HCT116 (cell line): ENCODE measurements around the gene GBX1. TPM values are rescaled to one million over a fixed set of nuclear protein-coding genes. Genes with fewer than 3 reads are reported as not detected.
A peak's percentile ranks its signal among the peaks of the same experiment; 100 is the strongest.

Experiments
- ATAC-seq: fragments of 200-7000 bp; cut with Tn5 transposase; 2 replicates; pipeline ENCODE4 v1.9.1; 2020; ENCODE audit warnings: mild to moderate bottlenecking, moderate library complexity
- BruUV-seq: library from RNA; stranded (reverse); fragments of 400-500 nt; replicated peaks from 2 replicates; lab custom pipeline; 2021; lab: Mats Ljungman, UMichigan
- CTCF ChIA-PET: fragments of 300-600 bp; sonication (Branson Sonifier 250); formaldehyde crosslinking; loops from one replicate; lab custom pipeline; 2021; ENCODE audit warnings: antibody characterized with exemption; lab: Charles Lee
- POLR2A ChIA-PET: fragments of 300-600, 350-600 bp; sonication (Branson Sonifier 250); formaldehyde crosslinking; loops from one replicate; lab custom pipeline; 2021; ENCODE audit warnings: antibody characterized with exemption; lab: Charles Lee
- RAD21 ChIA-PET, 2 experiments: fragments of 300-600 bp; sonication (Branson Sonifier 250); formaldehyde crosslinking; loops; one replicate each; lab custom pipeline; 2023; ENCODE audit warnings: low total read pairs in 2 of 2; ENCODE audit not compliant: uncharacterized antibody in 2 of 2, unreplicated experiment in 2 of 2, low non-redundant PET in 1 of 2; lab: Charles Lee
- DNase-seq: peaks from one replicate; pipeline ENCODE4 v3.0.0-alpha.2; 2010; ENCODE audit warnings: low read depth, low spot score
- H2AFZ ChIP-seq: fragments of 200-600 bp; shearing (Covaris generic), sonication (generic); 2 replicates; pipeline ENCODE4 v1.6.1; 2017; ENCODE audit warnings: low read depth, mixed run types, mixed read lengths, antibody characterized with exemption, low read length; ENCODE audit not compliant: poor library complexity, severe bottlenecking
- H3K27ac ChIP-seq: 2 replicates; pipeline ENCODE4 v1.5.1; 2012; ENCODE audit warnings: low read depth, low read length
- H3K27me3 ChIP-seq: fragments of 200-600 bp; sonication (generic); 2 replicates; pipeline ENCODE4 v1.6.1; 2016; ENCODE audit warnings: mixed run types, low read length, mixed read lengths; ENCODE audit not compliant: insufficient read depth
- H3K36me3 ChIP-seq, 2 experiments: fragments of 200-500 bp in 1 of 2; fragments of 200-600 bp in 1 of 2; sonication (Bioruptor generic) in 1 of 2; sonication (generic) in 1 of 2; 2 replicates each; pipeline versions ENCODE4 v1.5.1 to v1.6.1; 2014 to 2016; ENCODE audit warnings: low read length in 2 of 2, inconsistent platforms in 1 of 2, mixed read lengths in 1 of 2, mixed run types in 1 of 2; ENCODE audit not compliant: insufficient read depth in 2 of 2, control insufficient read depth in 1 of 2
- H3K4me1 ChIP-seq, 2 experiments: fragments of 200-600 bp in 1 of 2; sonication (generic) in 1 of 2; 2 replicates each; pipeline versions ENCODE4 v1.5.1 to v1.6.1; 2012 to 2017; ENCODE audit warnings: low read length in 2 of 2, inconsistent platforms in 1 of 2, mild to moderate bottlenecking in 1 of 2, mixed read lengths in 1 of 2, mixed run types in 1 of 2, moderate library complexity in 1 of 2; ENCODE audit not compliant: insufficient read depth in 2 of 2, control insufficient read depth in 1 of 2
- H3K4me2 ChIP-seq: fragments of 200-600 bp; sonication (generic); 2 replicates; pipeline ENCODE4 v1.6.1; 2017; ENCODE audit warnings: mixed run types, low read length, mixed read lengths
- H3K4me3 ChIP-seq, 2 experiments: fragments of 200-600 bp in 1 of 2; sonication (generic) in 1 of 2; replicated peaks in 1 of 2; 2 replicates each; pipeline ENCODE4 v1.5.1; 2011 to 2016; ENCODE audit warnings: low read length in 2 of 2, control low read depth in 1 of 2, low read depth in 1 of 2, mild to moderate bottlenecking in 1 of 2, mixed read lengths in 1 of 2, mixed run types in 1 of 2
- H3K79me2 ChIP-seq: fragments of 200-600 bp; sonication (generic); 2 replicates; pipeline ENCODE4 v1.6.1; 2017; ENCODE audit warnings: mild to moderate bottlenecking, mixed run types, low read length, moderate library complexity, mixed read lengths; ENCODE audit not compliant: insufficient read depth
- H3K9ac ChIP-seq: fragments of 200-600 bp; sonication (generic); 2 replicates; pipeline ENCODE4 v1.6.1; 2016; ENCODE audit warnings: low read length, mixed read lengths
- H3K9me2 ChIP-seq: fragments of 200-600 bp; sonication (generic), shearing (Covaris generic); 2 replicates; pipeline ENCODE4 v1.6.1; 2017; ENCODE audit warnings: mixed run types, mild to moderate bottlenecking, moderate library complexity; ENCODE audit not compliant: insufficient read depth
- H3K9me3 ChIP-seq, 2 experiments: fragments of 200-500 bp in 1 of 2; fragments of 200-600 bp in 1 of 2; sonication (Bioruptor generic) in 1 of 2; sonication (generic) in 1 of 2; 2 replicates each; pipeline ENCODE4 v1.6.1; 2014 to 2017; ENCODE audit warnings: low read length in 2 of 2, mixed read lengths in 2 of 2, inconsistent platforms in 1 of 2, low read depth in 1 of 2, mild to moderate bottlenecking in 1 of 2, mixed run types in 1 of 2, moderate library complexity in 1 of 2; ENCODE audit not compliant: control insufficient read depth in 1 of 2, insufficient read depth in 1 of 2
- H4K20me1 ChIP-seq: fragments of 200-600 bp; sonication (generic), shearing (Covaris generic); 2 replicates; pipeline ENCODE4 v1.6.1; 2017; ENCODE audit warnings: mixed run types, mild to moderate bottlenecking, moderate library complexity; ENCODE audit not compliant: insufficient read depth
- CBX3 ChIP-seq: IDR thresholded peaks from 2 replicates; pipeline ENCODE4 v1.6.1; 2012; ENCODE audit warnings: low read depth
- CEBPB ChIP-seq: IDR thresholded peaks from 2 replicates; pipeline ENCODE4 v1.6.1; 2012; ENCODE audit warnings: low read depth
- EGR1 ChIP-seq: IDR thresholded peaks from 2 replicates; pipeline ENCODE4 v1.6.1; 2012; ENCODE audit warnings: low read depth
- EZH2 ChIP-seq: fragments of 200-600 bp; sonication (generic); IDR thresholded peaks from 2 replicates; pipeline ENCODE4 v1.6.1; 2017; ENCODE audit warnings: antibody characterized with exemption, mixed run types
- FOSL1 ChIP-seq: IDR thresholded peaks from 2 replicates; pipeline ENCODE4 v1.6.1; 2012; ENCODE audit warnings: low read depth
- JUND ChIP-seq: IDR thresholded peaks from 2 replicates; pipeline ENCODE4 v1.6.1; 2012
- RAD21 ChIP-seq: IDR thresholded peaks from 2 replicates; pipeline ENCODE4 v1.6.1; 2012; ENCODE audit warnings: low read depth, mild to moderate bottlenecking
- SIN3A ChIP-seq: IDR thresholded peaks from 2 replicates; pipeline ENCODE4 v1.6.1; 2012; ENCODE audit warnings: low read depth
- SP1 ChIP-seq: IDR thresholded peaks from 2 replicates; pipeline ENCODE4 v1.6.1; 2012; ENCODE audit warnings: low read depth
- SRF ChIP-seq: IDR thresholded peaks from 2 replicates; pipeline ENCODE4 v1.6.1; 2012; ENCODE audit warnings: low read depth
- YY1 ChIP-seq: IDR thresholded peaks from 2 replicates; pipeline ENCODE4 v1.6.1; 2011; ENCODE audit warnings: low read length, low read depth, moderate library complexity, mild to moderate bottlenecking; ENCODE audit not compliant: insufficient replicate concordance; ENCODE audit errors: extremely low read depth
- intact Hi-C: fragments of 100-400 bp; cut with micrococcal nuclease; formaldehyde crosslinking; loops from 2 replicates; pipeline ENCODE4 v1.10.0; 2022
- total RNA-seq: library from RNA; stranded (reverse); gene quantifications from one replicate; pipeline ENCODE4 v1.2.1, GENCODE V29; 2021; ENCODE audit not compliant: unreplicated experiment
- TF ChIP-seq, protein P1 (sequence below), 3 experiments: fragments of 200-600 bp in 1 of 3; sonication (generic) in 1 of 3; IDR thresholded peaks in 2 of 3; conservative IDR thresholded peaks in 1 of 3; 2 replicates each; pipeline ENCODE4 v1.5.1; 2012 to 2017; ENCODE audit warnings: low read depth in 2 of 3, low read length in 2 of 3, antibody characterized with exemption in 1 of 3, borderline replicate concordance in 1 of 3, control low read depth in 1 of 3, mild to moderate bottlenecking in 1 of 3, mixed read lengths in 1 of 3, mixed run types in 1 of 3, moderate library complexity in 1 of 3; ENCODE audit not compliant: insufficient read depth in 1 of 3
- TF ChIP-seq, protein P2 (sequence below): IDR thresholded peaks from 2 replicates; pipeline ENCODE4 v1.6.1; 2012
- TF ChIP-seq, protein P3 (sequence below): IDR thresholded peaks from 2 replicates; pipeline ENCODE4 v1.6.1; 2012; ENCODE audit warnings: low read depth

Gene GBX1
- total RNA-seq, 1 experiment from 2014 or later, result 0.86 TPM

GRCh38 chr7:151142686-151143040 is 24.8 kb downstream of the GBX1 start:
- H3K4me2 ChIP-seq, result no peak overlapping the region
- no peaks in the 10 kb centered on the region for H3K9me2 ChIP-seq
- DNase-seq, result no peak
- no peak for ATAC-seq
- H3K79me2 ChIP-seq, result no peaks in the 10 kb centered on the region
- no peak overlapping the region; the same call in 1 of the 2 replicates for H3K27ac ChIP-seq
- BruUV-seq, result no TSS peak
- H2AFZ ChIP-seq, result no peak overlapping the region
- ChIA-PET CTCF (interaction anchor here (0.9 kb wide), 1 partner anchor 19 kb away, joined by 3 read pairs; no protein-coding TSS in a partner anchor), RAD21 (no interaction called here), POLR2A (no interaction called here)
- H3K9ac ChIP-seq, result no peak overlapping the region
- no peaks in the 10 kb centered on the region for H3K4me1 ChIP-seq
- H3K27me3 ChIP-seq, result no peaks in the 10 kb centered on the region
- H3K4me3 ChIP-seq, result no peak overlapping the region
- H3K36me3 ChIP-seq, result peaks cover 17% of the 10 kb centered on the region in 2 experiments; a peak in 3 of 4 replicates
- H4K20me1 ChIP-seq, result no peaks in the 10 kb centered on the region
- TF ChIP-seq, protein P1, sequence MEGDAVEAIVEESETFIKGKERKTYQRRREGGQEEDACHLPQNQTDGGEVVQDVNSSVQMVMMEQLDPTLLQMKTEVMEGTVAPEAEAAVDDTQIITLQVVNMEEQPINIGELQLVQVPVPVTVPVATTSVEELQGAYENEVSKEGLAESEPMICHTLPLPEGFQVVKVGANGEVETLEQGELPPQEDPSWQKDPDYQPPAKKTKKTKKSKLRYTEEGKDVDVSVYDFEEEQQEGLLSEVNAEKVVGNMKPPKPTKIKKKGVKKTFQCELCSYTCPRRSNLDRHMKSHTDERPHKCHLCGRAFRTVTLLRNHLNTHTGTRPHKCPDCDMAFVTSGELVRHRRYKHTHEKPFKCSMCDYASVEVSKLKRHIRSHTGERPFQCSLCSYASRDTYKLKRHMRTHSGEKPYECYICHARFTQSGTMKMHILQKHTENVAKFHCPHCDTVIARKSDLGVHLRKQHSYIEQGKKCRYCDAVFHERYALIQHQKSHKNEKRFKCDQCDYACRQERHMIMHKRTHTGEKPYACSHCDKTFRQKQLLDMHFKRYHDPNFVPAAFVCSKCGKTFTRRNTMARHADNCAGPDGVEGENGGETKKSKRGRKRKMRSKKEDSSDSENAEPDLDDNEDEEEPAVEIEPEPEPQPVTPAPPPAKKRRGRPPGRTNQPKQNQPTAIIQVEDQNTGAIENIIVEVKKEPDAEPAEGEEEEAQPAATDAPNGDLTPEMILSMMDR (IDR thresholded peaks at IDR 0.05 in 2 of 3, conservative IDR thresholded peaks at IDR 0.05 in 1 of 3; ENCODE audit: borderline replicate concordance in 1 of 3, insufficient read depth in 1 of 3, low read depth in 2 of 3, low read length in 2 of 3), result 0 out of 6 replicates have a peak, but pooled peaks of 1 of the 3 experiments have one; percentile 6
- TF ChIP-seq, protein P2, sequence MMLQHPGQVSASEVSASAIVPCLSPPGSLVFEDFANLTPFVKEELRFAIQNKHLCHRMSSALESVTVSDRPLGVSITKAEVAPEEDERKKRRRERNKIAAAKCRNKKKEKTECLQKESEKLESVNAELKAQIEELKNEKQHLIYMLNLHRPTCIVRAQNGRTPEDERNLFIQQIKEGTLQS, result no peak
- no peaks in the 10 kb centered on the region for H3K9me3 ChIP-seq
- intact Hi-C loops, result no loop called here

DNA sequence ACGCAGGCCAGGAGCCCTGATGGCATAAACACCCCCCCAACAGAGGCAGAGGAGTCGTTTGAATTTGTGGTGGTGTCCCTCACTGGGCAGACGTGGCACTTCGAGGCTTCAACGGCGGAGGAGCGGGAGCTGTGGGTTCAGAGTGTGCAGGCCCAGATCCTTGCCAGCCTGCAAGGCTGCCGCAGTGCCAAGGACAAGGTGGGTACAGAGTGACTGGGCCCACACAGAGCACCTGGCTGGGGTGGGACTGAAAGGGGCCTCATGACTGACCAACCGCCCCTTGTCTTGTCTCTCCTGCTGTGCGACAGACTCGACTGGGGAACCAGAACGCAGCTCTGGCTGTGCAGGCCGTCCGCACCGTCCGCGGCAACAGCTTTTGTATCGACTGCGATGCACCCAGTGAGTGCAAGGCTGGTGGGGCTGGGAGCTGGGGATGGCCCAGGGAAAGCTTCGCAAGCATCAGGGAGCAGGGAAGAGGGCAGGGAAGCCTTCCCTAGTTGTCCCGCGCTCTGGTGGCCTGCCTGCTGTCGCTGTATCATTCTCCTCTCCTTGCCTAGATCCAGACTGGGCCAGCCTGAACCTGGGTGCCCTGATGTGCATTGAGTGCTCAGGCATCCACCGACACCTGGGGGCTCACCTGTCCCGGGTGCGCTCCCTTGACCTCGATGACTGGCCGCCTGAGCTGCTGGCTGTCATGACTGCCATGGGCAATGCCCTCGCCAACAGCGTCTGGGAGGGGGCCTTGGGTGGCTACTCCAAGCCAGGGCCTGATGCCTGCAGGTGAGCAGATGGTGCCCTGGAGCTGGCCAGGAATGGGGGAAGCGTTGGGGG is 25.4 kb downstream of the GBX1 start:
- POLR2A ChIA-PET, result no interaction called here
- TF ChIP-seq, protein P3, sequence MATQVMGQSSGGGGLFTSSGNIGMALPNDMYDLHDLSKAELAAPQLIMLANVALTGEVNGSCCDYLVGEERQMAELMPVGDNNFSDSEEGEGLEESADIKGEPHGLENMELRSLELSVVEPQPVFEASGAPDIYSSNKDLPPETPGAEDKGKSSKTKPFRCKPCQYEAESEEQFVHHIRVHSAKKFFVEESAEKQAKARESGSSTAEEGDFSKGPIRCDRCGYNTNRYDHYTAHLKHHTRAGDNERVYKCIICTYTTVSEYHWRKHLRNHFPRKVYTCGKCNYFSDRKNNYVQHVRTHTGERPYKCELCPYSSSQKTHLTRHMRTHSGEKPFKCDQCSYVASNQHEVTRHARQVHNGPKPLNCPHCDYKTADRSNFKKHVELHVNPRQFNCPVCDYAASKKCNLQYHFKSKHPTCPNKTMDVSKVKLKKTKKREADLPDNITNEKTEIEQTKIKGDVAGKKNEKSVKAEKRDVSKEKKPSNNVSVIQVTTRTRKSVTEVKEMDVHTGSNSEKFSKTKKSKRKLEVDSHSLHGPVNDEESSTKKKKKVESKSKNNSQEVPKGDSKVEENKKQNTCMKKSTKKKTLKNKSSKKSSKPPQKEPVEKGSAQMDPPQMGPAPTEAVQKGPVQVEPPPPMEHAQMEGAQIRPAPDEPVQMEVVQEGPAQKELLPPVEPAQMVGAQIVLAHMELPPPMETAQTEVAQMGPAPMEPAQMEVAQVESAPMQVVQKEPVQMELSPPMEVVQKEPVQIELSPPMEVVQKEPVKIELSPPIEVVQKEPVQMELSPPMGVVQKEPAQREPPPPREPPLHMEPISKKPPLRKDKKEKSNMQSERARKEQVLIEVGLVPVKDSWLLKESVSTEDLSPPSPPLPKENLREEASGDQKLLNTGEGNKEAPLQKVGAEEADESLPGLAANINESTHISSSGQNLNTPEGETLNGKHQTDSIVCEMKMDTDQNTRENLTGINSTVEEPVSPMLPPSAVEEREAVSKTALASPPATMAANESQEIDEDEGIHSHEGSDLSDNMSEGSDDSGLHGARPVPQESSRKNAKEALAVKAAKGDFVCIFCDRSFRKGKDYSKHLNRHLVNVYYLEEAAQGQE, result no peak
- no peak for TF ChIP-seq CBX3
- no peak for TF ChIP-seq SIN3A
- no peak for TF ChIP-seq EGR1
- no peak for TF ChIP-seq JUND
- TF ChIP-seq YY1, result no peak
- no peak for TF ChIP-seq SP1
- TF ChIP-seq EZH2, result no peak
- TF ChIP-seq, protein P2, result no peak
- TF ChIP-seq FOSL1, result no peak
- TF ChIP-seq RAD21, result no peak
- TF ChIP-seq SRF, result no peak
- no peak for TF ChIP-seq CEBPB

More for the DNA sequence above, 25.4 kb downstream of the GBX1 start:
- intact Hi-C loops, result no loop called here
- no peak for ATAC-seq
- Histone ChIP-seq H3K4me1 (no peaks in the 10 kb centered on the region), H3K36me3 (peaks cover 17% of the 10 kb centered on the region in 2 experiments; a peak in 3 of 4 replicates), H4K20me1 (no peaks in the 10 kb centered on the region), H3K4me3 (no peak overlapping the region), H3K9me2 (no peaks in the 10 kb centered on the region), H3K27me3 (no peaks in the 10 kb centered on the region), H2AFZ (no peak overlapping the region), H3K9ac (no peak overlapping the region), H3K27ac (no peak overlapping the region; the same call in 1 of the 2 replicates), H3K9me3 (no peaks in the 10 kb centered on the region), H3K79me2 (no peaks in the 10 kb centered on the region), H3K4me2 (no peak overlapping the region)
- ChIA-PET CTCF (interaction anchor here (0.9 kb wide), 1 partner anchor 18 kb away, joined by 3 read pairs; no protein-coding TSS in a partner anchor), RAD21 (no interaction called here)
- BruUV-seq, result no TSS peak
- DNase-seq, result no peak
